Thyroid gland (tissue), 4 donors: Measurements from ENCODE around the gene MGMT. TPM values are rescaled to one million over a fixed set of nuclear protein-coding genes. Genes with fewer than 3 reads are reported as not detected.

Experiments
- DNase-seq, 2 donors: peaks; one replicate each; pipeline ENCODE4 v3.0.0-alpha.2; 2019
- H3K27ac ChIP-seq, 3 donors: fragments of 200-600 bp; sonication (generic); 1 replicate in 2 of 3; 2 replicates in 1 of 3; pipeline ENCODE4 v1.5.1; 2016 to 2019; ENCODE audit warnings: mild to moderate bottlenecking in 1 of 3, moderate library complexity in 1 of 3
- H3K27me3 ChIP-seq: fragments of 200-600 bp; sonication (generic); one replicate; pipeline ENCODE4 v1.5.1; 2019
- H3K36me3 ChIP-seq, 2 donors: fragments of 200-600 bp; sonication (generic); one replicate each; pipeline ENCODE4 v1.5.1; 2016 to 2019
- H3K4me1 ChIP-seq, 2 donors: fragments of 200-600 bp; sonication (generic); one replicate each; pipeline ENCODE4 v1.5.1; 2017 to 2019
- H3K4me3 ChIP-seq, 3 donors: fragments of 200-600 bp; sonication (generic); replicated peaks in 1 of 3; 1 replicate in 2 of 3; 2 replicates in 1 of 3; pipeline ENCODE4 v1.5.1; 2016; ENCODE audit warnings: mild to moderate bottlenecking in 1 of 3
- H3K9me3 ChIP-seq: fragments of 200-600 bp; sonication (generic); one replicate; pipeline ENCODE4 v1.5.1; 2017
- CTCF ChIP-seq, 6 experiments: fragments of 200-600 bp in 3 of 6; fragments of 450-650 bp in 3 of 6; sonication (generic) in 3 of 6; IDR thresholded peaks; one replicate each; pipeline ENCODE4 v1.5.1; 2016 to 2019; ENCODE audit warnings: antibody characterized with exemption in 6 of 6, mild to moderate bottlenecking in 2 of 6, inconsistent platforms in 1 of 6, moderate library complexity in 1 of 6
- POLR2A ChIP-seq, 2 donors: fragments of 450-650 bp; IDR thresholded peaks; one replicate each; pipeline ENCODE4 v1.6.1; 2017; ENCODE audit warnings: antibody characterized with exemption in 2 of 2, mild to moderate bottlenecking in 2 of 2, moderate library complexity in 1 of 2
- WGBS, 2 donors: methylation state at CpG; one replicate each; pipeline ENCODE4 v1.1.5; 2017; 5-methylcytosine and 5-hydroxymethylcytosine counted together
- intact Hi-C: fragments of 100-400 bp; cut with DNase I; formaldehyde crosslinking; loops from one replicate; pipeline ENCODE4 v1.15.1; 2023
- total RNA-seq, 4 donors: library from RNA; depleted of rRNA; stranded (reverse); fragments of >200 nt; gene quantifications; one replicate each; pipeline ENCODE4 v1.2.3, GENCODE V29; 2016

MGMT gene
- total RNA-seq, 4 donors from 2014 or later: 17.6 to 48.7 (median 30.7) TPM

GRCh38 chr10:129626796-129627435, 159.9 kb downstream of the MGMT start:
- Histone ChIP-seq H3K36me3 (no peaks in the 10 kb centered on the region), H3K27me3 (no peaks in the 10 kb centered on the region), H3K9me3 (no peaks in the 10 kb centered on the region), H3K4me1 (no peaks in the 10 kb centered on the region), H3K4me3 (no peak overlapping the region), H3K27ac (no peak overlapping the region)
- 86 to 87% methylated on average over 12 of the region's 12 CpGs for WGBS, 2 donors
- intact Hi-C loops: no loop called here
- TF ChIP-seq CTCF (IDR thresholded peaks at IDR 0.05) (no peak), POLR2A (IDR thresholded peaks at IDR 0.05) (no peak)
- no peak for DNase-seq

GRCh38 chr10:129627442-129627841, 160.4 kb downstream of the MGMT start:
- TF ChIP-seq POLR2A (IDR thresholded peaks at IDR 0.05) (no peak), CTCF (IDR thresholded peaks at IDR 0.05) (no peak)
- H3K27me3 ChIP-seq: no peaks in the 10 kb centered on the region
- H3K4me3 ChIP-seq: no peak overlapping the region
- no peaks in the 10 kb centered on the region for H3K36me3 ChIP-seq
- no peak for DNase-seq
- H3K4me1 ChIP-seq: no peaks in the 10 kb centered on the region
- no peak overlapping the region for H3K27ac ChIP-seq
- H3K9me3 ChIP-seq: no peaks in the 10 kb centered on the region
- WGBS, 2 donors: 64 to 65% methylated on average over 8 of the region's 8 CpGs
- intact Hi-C loops: no loop called here

GRCh38 chr10:129628823-129629222, 161.8 kb downstream of the MGMT start:
- H3K27me3 ChIP-seq: no peaks in the 10 kb centered on the region
- H3K4me1 ChIP-seq: no peaks in the 10 kb centered on the region
- H3K9me3 ChIP-seq: no peaks in the 10 kb centered on the region
- DNase-seq: no peak
- intact Hi-C loops: no loop called here
- WGBS, 2 donors: 82 to 85% methylated on average over 9 of the region's 9 CpGs
- no peak for TF ChIP-seq CTCF (IDR thresholded peaks at IDR 0.05)
- TF ChIP-seq POLR2A (IDR thresholded peaks at IDR 0.05): no peak
- H3K27ac ChIP-seq: no peak overlapping the region
- H3K4me3 ChIP-seq: no peak overlapping the region
- no peaks in the 10 kb centered on the region for H3K36me3 ChIP-seq

- intact Hi-C loops: no loop called here
- Histone ChIP-seq H3K36me3 (no peaks in the 10 kb centered on the region), H3K27me3 (no peaks in the 10 kb centered on the region), H3K27ac (no peak overlapping the region), H3K4me1 (no peaks in the 10 kb centered on the region), H3K4me3 (no peak overlapping the region), H3K9me3 (no peaks in the 10 kb centered on the region)
- TF ChIP-seq POLR2A (IDR thresholded peaks at IDR 0.05): no peak
- no peak for TF ChIP-seq CTCF (IDR thresholded peaks at IDR 0.05)
- no peak for DNase-seq
- WGBS, 2 donors: 71 to 82% methylated on average over 15 of the region's 15 CpGs
These were observed 162.9 kb downstream of the MGMT start for GRCh38 chr10:129629911-129630310.

GRCh38 chr10:129631006-129631405, 164.0 kb downstream of the MGMT start:
- intact Hi-C loops: no loop called here
- no peaks in the 10 kb centered on the region for H3K4me1 ChIP-seq
- no peaks in the 10 kb centered on the region for H3K27me3 ChIP-seq
- H3K4me3 ChIP-seq: no peak overlapping the region
- DNase-seq: no peak
- no peak overlapping the region for H3K27ac ChIP-seq
- H3K36me3 ChIP-seq: no peaks in the 10 kb centered on the region
- TF ChIP-seq CTCF (IDR thresholded peaks at IDR 0.05) (no peak), POLR2A (IDR thresholded peaks at IDR 0.05) (no peak)
- no peaks in the 10 kb centered on the region for H3K9me3 ChIP-seq
- 76 to 80% methylated on average over 6 of the region's 6 CpGs for WGBS, 2 donors
